Omental fat pad (tissue), 4 donors: ENCODE results near the gene CHIT1. TPM values are rescaled to one million over a fixed set of nuclear protein-coding genes. Genes with fewer than 3 reads are reported as not detected.

Source experiments
- ATAC-seq: fragments of 150-250 bp; one replicate; pipeline ENCODE4 v1.9.1; 2016; ENCODE audit warnings: mild to moderate bottlenecking, moderate library complexity; ENCODE audit not compliant: low FRiP score
- DNase-seq: peaks from one replicate; pipeline ENCODE4 v3.0.0-alpha.2; 2019; ENCODE audit warnings: low spot score
- total RNA-seq, 4 donors: library from RNA; depleted of rRNA; stranded (reverse); fragments of >200 nt; gene quantifications; one replicate each; pipeline ENCODE4 v1.1.0, GENCODE V29; 2016
- TF ChIP-seq, protein P1 (sequence below), 3 donors: fragments of 450-650 bp; IDR thresholded peaks; one replicate each; pipeline ENCODE4 v1.5.1; 2016 to 2017; ENCODE audit warnings: antibody characterized with exemption in 3 of 3, mild to moderate bottlenecking in 3 of 3, moderate library complexity in 2 of 3

Gene CHIT1
- total RNA-seq, 4 donors from 2014 or later = 0.19 to 17.7 (median 2.3) TPM

DNA sequence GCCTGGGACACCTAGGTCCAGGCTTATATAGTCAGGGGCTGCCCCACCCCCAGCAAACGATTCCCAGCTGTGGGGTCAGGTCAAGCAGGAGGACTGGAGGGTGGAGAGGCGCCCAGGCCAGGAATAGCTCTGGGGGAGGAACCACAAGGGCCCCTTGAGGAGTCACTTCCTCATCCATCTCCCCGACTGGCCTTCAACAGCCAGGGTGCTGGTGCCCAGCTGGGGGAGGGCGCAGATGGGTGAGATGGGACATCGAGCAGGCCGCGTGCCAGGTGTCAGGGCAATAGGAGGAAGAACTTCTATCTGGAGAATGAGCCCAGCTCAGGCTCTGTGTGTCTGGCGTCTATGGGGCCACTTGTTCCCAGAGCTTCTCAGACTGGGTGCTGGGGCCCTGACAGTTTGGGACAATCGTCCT, 53.6 kb downstream of the CHIT1 start:
- no peak for DNase-seq
- ATAC-seq = no peak
- TF ChIP-seq, protein P1, sequence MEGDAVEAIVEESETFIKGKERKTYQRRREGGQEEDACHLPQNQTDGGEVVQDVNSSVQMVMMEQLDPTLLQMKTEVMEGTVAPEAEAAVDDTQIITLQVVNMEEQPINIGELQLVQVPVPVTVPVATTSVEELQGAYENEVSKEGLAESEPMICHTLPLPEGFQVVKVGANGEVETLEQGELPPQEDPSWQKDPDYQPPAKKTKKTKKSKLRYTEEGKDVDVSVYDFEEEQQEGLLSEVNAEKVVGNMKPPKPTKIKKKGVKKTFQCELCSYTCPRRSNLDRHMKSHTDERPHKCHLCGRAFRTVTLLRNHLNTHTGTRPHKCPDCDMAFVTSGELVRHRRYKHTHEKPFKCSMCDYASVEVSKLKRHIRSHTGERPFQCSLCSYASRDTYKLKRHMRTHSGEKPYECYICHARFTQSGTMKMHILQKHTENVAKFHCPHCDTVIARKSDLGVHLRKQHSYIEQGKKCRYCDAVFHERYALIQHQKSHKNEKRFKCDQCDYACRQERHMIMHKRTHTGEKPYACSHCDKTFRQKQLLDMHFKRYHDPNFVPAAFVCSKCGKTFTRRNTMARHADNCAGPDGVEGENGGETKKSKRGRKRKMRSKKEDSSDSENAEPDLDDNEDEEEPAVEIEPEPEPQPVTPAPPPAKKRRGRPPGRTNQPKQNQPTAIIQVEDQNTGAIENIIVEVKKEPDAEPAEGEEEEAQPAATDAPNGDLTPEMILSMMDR (IDR thresholded peaks at IDR 0.05) = no peak

DNA sequence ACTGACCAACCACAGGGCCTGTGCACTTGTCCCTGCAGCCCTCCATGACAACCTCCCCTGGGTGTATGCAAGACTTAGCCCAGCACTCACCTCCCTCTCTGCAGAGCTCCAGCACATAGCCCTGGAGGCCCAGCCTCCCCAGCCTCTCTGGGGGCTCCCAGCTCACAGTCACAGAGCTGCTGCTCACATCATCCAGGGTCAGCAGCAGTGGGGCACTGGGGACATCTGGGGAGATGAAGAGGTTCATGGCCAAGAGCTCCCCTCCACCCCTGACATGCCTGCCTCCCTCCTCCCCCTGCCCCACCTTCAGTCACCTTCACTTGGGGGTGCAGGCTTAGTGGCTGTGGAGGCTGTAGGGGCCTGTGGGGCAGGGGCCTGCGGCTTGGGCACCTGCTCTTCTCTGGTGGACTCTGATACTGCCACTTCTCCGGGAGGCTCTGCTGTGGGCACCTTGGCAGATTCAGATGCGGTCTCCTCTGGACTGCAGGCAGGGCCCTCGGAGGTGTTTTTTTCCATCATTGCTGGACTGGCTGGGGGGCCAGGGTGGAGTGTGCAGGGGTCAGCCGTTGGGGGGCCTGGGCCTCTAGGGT, 54.1 kb downstream of the CHIT1 start, which contains the start of gene MYBPH:
TSS of gene MYBPH (minus strand) at position 590 of the 590 bp plus-strand sequence. CDS start at position 519, 71 bp downstream.
- DNase-seq (no peak), ATAC-seq (no peak)
- TF ChIP-seq, protein P1 (IDR thresholded peaks at IDR 0.05) = no peak

DNA sequence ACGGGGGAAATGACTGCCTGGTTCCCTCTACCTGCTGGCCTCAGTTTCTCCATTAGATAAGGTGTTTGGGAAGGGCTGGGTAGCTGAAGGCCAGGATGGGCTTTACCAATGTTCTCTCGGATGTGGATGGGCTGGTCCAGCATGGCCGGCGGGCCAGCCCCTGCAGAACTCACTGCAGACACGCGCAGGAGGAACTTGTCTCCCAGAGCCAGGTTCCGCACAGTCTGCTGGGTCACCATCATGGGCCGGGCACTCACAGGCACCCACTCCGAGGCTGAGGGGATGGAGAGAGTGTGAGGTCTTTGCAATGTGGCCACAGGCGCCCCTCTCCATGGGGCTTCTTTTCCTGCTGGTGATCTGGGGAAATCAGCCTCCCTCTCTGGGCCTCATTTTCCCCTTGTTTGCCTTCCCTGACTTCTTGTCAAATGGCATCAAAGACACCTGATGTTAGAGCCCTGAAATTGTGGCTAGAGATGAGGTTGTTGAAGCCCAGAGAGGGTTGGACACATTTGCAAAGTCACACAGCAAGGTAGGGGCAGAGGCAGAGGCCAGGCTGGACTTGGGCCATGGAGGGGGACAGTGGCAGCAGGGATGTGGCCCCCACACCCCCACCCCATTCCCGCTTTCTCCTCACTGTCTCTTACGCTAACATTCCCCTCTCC, 55.0 kb downstream of the CHIT1 start:
- no peak for ATAC-seq
- TF ChIP-seq, protein P1 (IDR thresholded peaks at IDR 0.05) = no peak
- DNase-seq = no peak

DNA sequence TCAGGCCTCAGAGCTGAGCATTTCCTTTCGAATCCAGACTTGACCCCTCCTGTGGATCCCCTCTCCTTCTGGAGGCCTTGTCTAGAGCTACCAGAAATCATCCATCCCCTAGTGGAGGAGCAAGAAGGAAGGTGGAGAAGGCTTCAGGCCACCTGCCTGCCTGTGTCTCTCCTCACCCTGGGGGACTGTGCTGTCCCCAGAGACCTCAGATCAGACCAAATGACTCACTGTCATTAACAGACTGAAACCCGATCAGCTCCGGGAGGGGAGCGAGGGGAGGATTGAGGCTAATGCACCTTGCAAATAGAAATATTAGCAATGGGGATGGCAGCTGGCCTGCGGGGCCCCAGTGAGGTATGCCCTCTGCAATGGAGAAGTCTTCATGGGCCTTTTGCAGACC, 55.9 kb downstream of the CHIT1 start:
- DNase-seq (no peak), ATAC-seq (no peak)
- TF ChIP-seq, protein P1 (IDR thresholded peaks at IDR 0.05) = no peak

DNA sequence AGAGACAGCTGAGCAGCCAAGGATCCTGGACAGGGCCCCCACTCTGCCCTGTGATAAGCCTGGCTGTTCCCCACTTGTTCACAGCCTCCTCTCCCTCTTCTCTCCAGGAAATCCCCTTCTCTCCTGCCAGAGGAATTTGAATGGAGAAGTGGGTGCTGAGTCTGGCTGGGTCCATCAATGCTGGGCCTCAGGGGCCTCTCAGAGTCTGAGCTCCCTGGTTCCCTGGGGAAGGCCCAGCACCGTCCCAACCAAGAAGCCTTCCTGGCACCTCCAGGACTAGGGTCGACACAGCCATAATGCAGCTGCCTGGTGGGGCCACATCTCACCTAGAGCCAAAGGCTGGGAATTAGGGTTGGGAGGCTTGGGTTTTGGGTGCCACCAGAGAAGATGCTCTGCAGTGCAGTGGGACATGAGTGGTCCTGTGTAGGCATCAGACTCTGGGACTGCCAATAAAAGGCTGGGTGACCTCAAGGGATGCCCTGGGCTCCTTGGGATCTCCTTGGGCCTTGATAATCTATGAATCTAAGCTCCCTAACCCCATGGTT, 56.4 kb downstream of the CHIT1 start:
- TF ChIP-seq, protein P1 (IDR thresholded peaks at IDR 0.05) = no peak
- DNase-seq = no peak
- ATAC-seq = no peak

DNA sequence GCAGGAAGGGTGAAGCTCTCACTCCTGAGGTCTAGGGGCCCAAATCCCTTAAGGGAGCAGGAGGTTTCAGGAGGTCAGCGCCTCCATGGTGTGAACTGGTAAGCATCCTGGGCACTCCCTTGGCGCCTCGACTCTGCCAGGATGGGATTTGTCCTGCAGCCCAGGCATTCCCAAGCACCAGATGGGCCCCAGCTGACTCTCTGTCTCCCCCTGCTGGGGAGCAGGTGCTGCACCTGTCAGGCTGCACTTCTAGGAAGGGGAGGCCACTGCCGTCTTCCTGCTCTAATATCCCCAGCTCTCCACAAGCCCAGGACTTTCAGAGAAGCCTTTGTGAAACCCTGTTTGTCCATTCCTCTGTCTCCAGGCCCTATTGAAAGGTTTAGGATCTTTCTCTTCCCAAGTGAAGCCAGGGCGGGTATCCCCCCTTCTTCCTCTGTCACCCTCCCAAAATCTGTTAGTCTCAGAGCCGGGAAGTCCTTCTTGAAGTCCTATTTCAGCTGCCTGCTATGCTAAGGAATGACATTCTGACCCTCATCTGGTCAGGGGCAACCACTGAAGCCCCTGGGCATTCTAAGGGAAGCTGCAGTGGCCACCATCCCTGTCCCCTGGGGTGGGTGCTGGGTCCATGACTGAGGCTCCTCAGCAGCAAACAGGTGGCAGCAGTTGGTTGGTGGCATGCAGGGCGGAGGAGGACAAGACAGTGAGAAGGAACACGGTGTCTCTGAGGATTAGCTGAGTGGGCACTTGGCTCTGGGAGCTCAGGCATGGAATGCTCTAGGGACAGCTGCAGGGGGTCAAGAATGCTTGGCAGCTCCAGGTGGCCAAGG, 57.1 kb downstream of the CHIT1 start:
- TF ChIP-seq, protein P1 (IDR thresholded peaks at IDR 0.05) = no peak
- ATAC-seq = no peak
- DNase-seq = no peak
